Bronchial epithelial cell (primary cell): ENCODE data around the gene ETV6. TPM values are rescaled to one million over a fixed set of nuclear protein-coding genes. Genes with fewer than 3 reads are reported as not detected.
"Not testable (repeated sequence)": the region's sequence is repeated elsewhere in the genome, so short reads cannot be mapped to it uniquely, and the experiment has no call there.

ENCODE experiments used
- DNase-seq: peaks from one replicate; pipeline ENCODE4 v3.0.0-alpha.2; 2010; ENCODE audit warnings: low read depth
- FAIRE-seq: peaks from 2 replicates; lab custom pipeline; 2011; peaks lifted over from hg19 to GRCh38; lab: Jason Lieb, UNC
- H3K27me3 ChIP-seq: 2 replicates; pipeline ENCODE4 v1.5.1; 2011; ENCODE audit warnings: low read length; ENCODE audit not compliant: control insufficient read depth, insufficient read depth
- H3K36me3 ChIP-seq: 2 replicates; pipeline ENCODE4 v1.5.1; 2011; ENCODE audit warnings: low read length; ENCODE audit not compliant: control insufficient read depth, insufficient read depth
- H3K4me3 ChIP-seq: 2 replicates; pipeline ENCODE4 v1.5.1; 2011; ENCODE audit warnings: mild to moderate bottlenecking, low read depth, low read length, control low read depth
- CTCF ChIP-seq: IDR thresholded peaks from 2 replicates; pipeline ENCODE4 v1.5.1; 2011; ENCODE audit warnings: mild to moderate bottlenecking, moderate library complexity, low read length, control low read depth, inconsistent platforms; ENCODE audit not compliant: insufficient read depth, severe bottlenecking
- total RNA-seq: library from RNA; depleted of rRNA; stranded (reverse); fragments of >200 nt; gene quantifications from 2 replicates; pipeline ENCODE4 v1.2.1, GENCODE V29; 2014

The ETV6 gene
- total RNA-seq, 1 donor from 2014 or later, result 2.6 TPM

- TF ChIP-seq CTCF, result no peak
- no peaks in the 10 kb centered on the region for H3K36me3 ChIP-seq
- FAIRE-seq (no peak), DNase-seq (no peak)
- no peak overlapping the region for H3K4me3 ChIP-seq
- H3K27me3 ChIP-seq, result no peaks in the 10 kb centered on the region
Observed at GRCh38 chr12:11628353-11628752, 21.1 kb upstream of the ETV6 start.

- DNase-seq (no peak), FAIRE-seq (no peak)
- no peaks in the 10 kb centered on the region for H3K36me3 ChIP-seq
- no peaks in the 10 kb centered on the region for H3K27me3 ChIP-seq
- no peak for TF ChIP-seq CTCF
- no peak overlapping the region for H3K4me3 ChIP-seq
Observed at GRCh38 chr12:11630046-11630706, 19.3 kb upstream of the ETV6 start.

GRCh38 chr12:11631288-11631687 is 18.2 kb upstream of the ETV6 start:
- no peak overlapping the region for H3K4me3 ChIP-seq
- H3K27me3 ChIP-seq, result no peaks in the 10 kb centered on the region
- TF ChIP-seq CTCF, result no peak
- DNase-seq (no peak), FAIRE-seq (no peak)
- no peaks in the 10 kb centered on the region for H3K36me3 ChIP-seq

GRCh38 chr12:11631881-11632280 is 17.6 kb upstream of the ETV6 start:
- H3K4me3 ChIP-seq, FAIRE-seq: not testable (repeated sequence)

GRCh38 chr12:11633968-11634367 is 15.5 kb upstream of the ETV6 start:
- TF ChIP-seq CTCF, result no peak
- H3K27me3 ChIP-seq, result no peaks in the 10 kb centered on the region
- no peak for FAIRE-seq
- no peak for DNase-seq
- H3K4me3 ChIP-seq, result no peak overlapping the region
- H3K36me3 ChIP-seq, result no peaks in the 10 kb centered on the region

More at GRCh38 chr12:11631881-11632280, 17.6 kb upstream of the ETV6 start:
- not testable (repeated sequence) for H3K27me3 ChIP-seq, H3K36me3 ChIP-seq, DNase-seq

DNA sequence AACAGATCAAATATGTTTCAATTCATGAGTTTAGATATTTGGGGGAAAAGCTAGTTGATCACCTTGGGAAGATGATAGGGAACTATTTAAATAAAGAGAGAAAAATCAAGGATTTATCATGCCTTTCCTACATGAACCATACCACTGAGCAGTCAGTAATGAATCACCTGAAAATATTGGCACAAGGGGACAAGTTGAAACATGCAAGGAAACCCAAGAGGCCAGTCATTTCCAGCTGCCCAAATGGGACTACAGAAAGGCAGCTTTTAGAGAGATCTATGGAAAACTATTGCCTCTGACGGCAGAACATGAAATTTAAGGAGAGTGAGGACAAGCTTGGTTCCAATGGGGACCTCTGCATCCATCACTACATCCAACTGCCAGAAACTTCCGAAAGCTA is 14.1 kb upstream of the ETV6 start:
- FAIRE-seq (no peak), DNase-seq (peak; percentile 97)
- Histone ChIP-seq H3K27me3 (no peaks in the 10 kb centered on the region), H3K36me3 (no peaks in the 10 kb centered on the region), H3K4me3 (no peak overlapping the region)
- TF ChIP-seq CTCF, result no peak
